Posterior cingulate gyrus (tissue), 11 donors: ENCODE measurements around the gene KLRG1.

Source experiments
- DNase-seq, 10 donors: peaks; one replicate each; pipeline versions ENCODE4 v3.0.0 to v3.0.0-alpha.2; 2020 to 2021; ENCODE audit warnings: mixed read lengths in 3 of 10
- intact Hi-C: fragments of 100-400 bp; cut with DNase I; formaldehyde crosslinking; loops from one replicate; pipeline ENCODE4 v1.15.1; 2023

KLRG1 gene

GRCh38 chr12:8980137-8980536 lies 9.2 kb upstream of the KLRG1 start:
- DNase-seq: no peak
- intact Hi-C loops: no loop called here

- intact Hi-C loops: no loop called here
- DNase-seq: no peak
Measured at GRCh38 chr12:8985213-8985754, 4.1 kb upstream of the KLRG1 start.

- no peak for DNase-seq
- intact Hi-C loops: no loop called here
Measured at GRCh38 chr12:8987163-8987562, 2.2 kb upstream of the KLRG1 start.

- no peak for DNase-seq
- intact Hi-C loops: no loop called here
Measured at GRCh38 chr12:8987685-8988084, 1.7 kb upstream of the KLRG1 start.

- no peak for DNase-seq
Measured at GRCh38 chr12:8991371-8992345, 2.3 kb downstream of the KLRG1 start.

GRCh38 chr12:8993827-8994226 lies 4.5 kb downstream of the KLRG1 start:
- no peak for DNase-seq
- intact Hi-C loops: no loop called here

More at GRCh38 chr12:8991371-8992345, 2.3 kb downstream of the KLRG1 start:
- intact Hi-C loops: no loop called here

- intact Hi-C loops: no loop called here
- no peak for DNase-seq
Measured at GRCh38 chr12:8995021-8995775, 5.9 kb downstream of the KLRG1 start.

- intact Hi-C loops: no loop called here
- DNase-seq: no peak
Measured at GRCh38 chr12:8996682-8997405, 7.5 kb downstream of the KLRG1 start.

- intact Hi-C loops: no loop called here
- DNase-seq: no peak
Measured at GRCh38 chr12:9001233-9001632, 11.9 kb downstream of the KLRG1 start.

GRCh38 chr12:9002335-9002734 lies 13.0 kb downstream of the KLRG1 start:
- intact Hi-C loops: no loop called here
- DNase-seq: no peak

- intact Hi-C loops: no loop called here
- no peak for DNase-seq
Measured at GRCh38 chr12:9022592-9022991, 33.2 kb downstream of the KLRG1 start.

GRCh38 chr12:9024512-9024911 lies 35.2 kb downstream of the KLRG1 start:
- DNase-seq: no peak
- intact Hi-C loops: no loop called here

GRCh38 chr12:9027161-9028059 lies 38.1 kb downstream of the KLRG1 start:
- intact Hi-C loops: no loop called here
- no peak for DNase-seq

GRCh38 chr12:9030776-9031175 lies 41.4 kb downstream of the KLRG1 start:
- no peak for DNase-seq
- intact Hi-C loops: no loop called here

- no peak for DNase-seq
- intact Hi-C loops: no loop called here
Measured at GRCh38 chr12:9032202-9032964, 43.0 kb downstream of the KLRG1 start.

GRCh38 chr12:9033265-9033887 lies 44.0 kb downstream of the KLRG1 start:
- DNase-seq: no peak
- intact Hi-C loops: no loop called here

GRCh38 chr12:9034095-9034494 lies 44.7 kb downstream of the KLRG1 start:
- intact Hi-C loops: no loop called here
- no peak for DNase-seq

GRCh38 chr12:9036227-9036626 lies 46.9 kb downstream of the KLRG1 start:
- no peak for DNase-seq
- intact Hi-C loops: no loop called here
